D721Med (cell line): ENCODE results near the gene ZNF532.
"Not testable (repeated sequence)": the region's sequence is repeated elsewhere in the genome, so short reads cannot be mapped to it uniquely, and the experiment has no call there.

Experiments
- DNase-seq: peaks from one replicate; pipeline ENCODE4 v3.0.0; 2011; ENCODE audit warnings: low spot score; ENCODE audit not compliant: insufficient read length
- FAIRE-seq: peaks from 2 replicates; lab custom pipeline; 2011; peaks lifted over from hg19 to GRCh38; lab: Jason Lieb, UNC
- TF ChIP-seq, protein P1 (sequence below): IDR thresholded peaks from 2 replicates; pipeline ENCODE4 v1.5.1; 2012; ENCODE audit warnings: mild to moderate bottlenecking, control low read depth; ENCODE audit not compliant: insufficient read depth; ENCODE audit errors: missing control alignments

Gene ZNF532

DNA sequence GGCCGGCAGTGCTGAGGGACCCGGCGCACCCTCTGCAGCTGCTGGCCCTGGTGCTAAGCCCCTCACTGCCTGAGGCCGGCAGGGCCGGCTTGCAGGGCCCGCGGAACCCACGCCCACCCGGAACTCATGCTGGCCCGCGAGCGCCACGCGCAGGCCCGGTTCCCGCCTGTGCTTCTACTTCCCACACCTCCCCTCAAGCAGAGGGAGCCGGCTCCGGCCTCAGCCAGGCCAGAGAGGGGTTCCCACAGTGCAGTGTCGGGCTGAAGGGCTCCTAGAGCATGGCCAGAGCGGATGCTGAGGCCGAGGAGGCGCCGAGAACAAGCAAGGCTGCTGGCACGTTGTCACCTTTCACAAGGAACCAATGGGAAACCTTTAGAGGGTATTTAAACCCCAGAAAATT is 36.8 kb upstream of the ZNF532 start:
- no peak for DNase-seq
- FAIRE-seq = no peak
- TF ChIP-seq, protein P1, sequence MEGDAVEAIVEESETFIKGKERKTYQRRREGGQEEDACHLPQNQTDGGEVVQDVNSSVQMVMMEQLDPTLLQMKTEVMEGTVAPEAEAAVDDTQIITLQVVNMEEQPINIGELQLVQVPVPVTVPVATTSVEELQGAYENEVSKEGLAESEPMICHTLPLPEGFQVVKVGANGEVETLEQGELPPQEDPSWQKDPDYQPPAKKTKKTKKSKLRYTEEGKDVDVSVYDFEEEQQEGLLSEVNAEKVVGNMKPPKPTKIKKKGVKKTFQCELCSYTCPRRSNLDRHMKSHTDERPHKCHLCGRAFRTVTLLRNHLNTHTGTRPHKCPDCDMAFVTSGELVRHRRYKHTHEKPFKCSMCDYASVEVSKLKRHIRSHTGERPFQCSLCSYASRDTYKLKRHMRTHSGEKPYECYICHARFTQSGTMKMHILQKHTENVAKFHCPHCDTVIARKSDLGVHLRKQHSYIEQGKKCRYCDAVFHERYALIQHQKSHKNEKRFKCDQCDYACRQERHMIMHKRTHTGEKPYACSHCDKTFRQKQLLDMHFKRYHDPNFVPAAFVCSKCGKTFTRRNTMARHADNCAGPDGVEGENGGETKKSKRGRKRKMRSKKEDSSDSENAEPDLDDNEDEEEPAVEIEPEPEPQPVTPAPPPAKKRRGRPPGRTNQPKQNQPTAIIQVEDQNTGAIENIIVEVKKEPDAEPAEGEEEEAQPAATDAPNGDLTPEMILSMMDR = no peak

- FAIRE-seq (peak; percentile 92), DNase-seq (no peak)
- TF ChIP-seq, protein P1 = no peak
Observed at GRCh38 chr18:58828399-58829121, 36.1 kb upstream of the ZNF532 start.

DNA sequence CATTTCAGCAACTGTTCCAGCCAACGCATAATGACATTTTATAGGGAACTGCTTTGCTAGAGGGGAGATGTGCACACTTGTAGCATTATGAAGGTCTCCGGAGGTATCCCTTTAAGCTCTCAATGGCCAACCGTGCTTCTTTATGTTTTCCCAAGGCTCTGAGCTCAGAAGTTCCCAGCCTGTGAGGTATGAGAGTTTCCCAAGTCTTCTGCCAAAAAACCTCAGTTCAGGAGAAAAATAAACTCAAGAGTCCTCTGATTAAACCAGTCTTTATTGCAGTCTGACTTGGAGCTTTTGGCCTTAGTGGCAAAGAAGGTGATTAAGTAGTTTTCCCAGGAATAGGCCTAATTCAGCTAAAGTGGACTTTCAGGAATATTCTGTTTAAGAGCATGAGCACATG is 35.4 kb upstream of the ZNF532 start:
- TF ChIP-seq, protein P1 = no peak
- no peak for DNase-seq
- peak; percentile 99 for FAIRE-seq

DNA sequence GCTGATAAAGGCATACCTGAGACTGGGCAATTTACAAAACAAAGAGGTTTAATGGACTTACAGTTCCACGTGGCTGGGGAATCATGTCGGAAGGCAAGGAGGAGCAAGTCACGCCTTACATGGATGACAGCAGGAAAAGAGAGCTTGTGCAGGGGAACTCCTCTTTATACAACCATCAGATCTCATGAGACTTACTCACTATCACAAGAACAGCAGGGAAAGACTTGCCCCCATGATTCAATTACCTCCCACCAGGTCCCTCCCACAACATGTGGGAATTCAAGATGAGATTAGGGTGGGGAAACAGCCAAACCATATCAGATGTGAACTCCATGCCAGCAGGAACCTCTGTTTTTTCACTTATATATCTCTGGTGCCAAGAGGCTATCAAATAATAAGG is 34.8 kb upstream of the ZNF532 start:
- FAIRE-seq, DNase-seq: not testable (repeated sequence)

- FAIRE-seq (no peak), DNase-seq (no peak)
- TF ChIP-seq, protein P1 = no peak
Observed at GRCh38 chr18:58831606-58832005, 33.1 kb upstream of the ZNF532 start.

DNA sequence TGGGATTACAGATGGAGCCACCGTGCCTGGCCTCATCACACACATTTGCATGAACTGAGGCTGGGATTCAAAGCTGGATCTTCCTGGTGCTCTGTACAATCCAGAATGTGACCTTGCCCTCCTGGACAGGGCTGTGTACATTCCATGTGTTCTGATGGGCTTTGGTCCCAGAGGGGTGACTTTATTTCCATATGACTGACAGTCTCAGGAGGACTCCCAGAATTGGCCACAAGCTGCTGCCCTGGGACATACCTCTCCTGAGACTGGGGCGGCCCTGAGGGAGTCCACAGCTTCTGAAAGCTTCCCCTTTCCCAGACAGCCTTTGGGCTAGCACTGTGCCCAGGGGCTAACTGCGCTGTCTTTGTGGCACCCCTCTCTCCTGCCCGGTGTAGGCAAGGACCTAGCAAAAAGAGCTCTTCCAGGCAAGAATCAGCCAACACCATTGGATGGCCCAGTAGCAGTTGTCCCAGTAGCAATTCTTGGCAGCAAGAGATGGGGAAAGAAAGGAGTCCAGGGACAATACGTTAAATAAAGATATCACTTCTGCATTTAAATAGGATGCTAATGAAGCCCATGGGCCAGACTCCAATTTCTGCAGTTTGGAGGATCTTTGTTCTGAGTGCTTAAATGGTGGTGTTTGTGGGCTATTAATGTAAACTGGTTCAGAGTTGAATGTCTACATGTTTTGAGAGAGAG is 26.4 kb upstream of the ZNF532 start:
- TF ChIP-seq, protein P1 = no peak
- peak; percentile 80 for FAIRE-seq
- DNase-seq = no peak

GRCh38 chr18:58838946-58839345 is 25.7 kb upstream of the ZNF532 start:
- FAIRE-seq = no peak
- DNase-seq = no peak
- TF ChIP-seq, protein P1 = no peak
